ELR (cell line): Measurements from ENCODE around the gene TBCC.

Experiments
- DNase-seq: peaks from one replicate; pipeline ENCODE4 v3.0.0-alpha.2; 2015; ENCODE audit warnings: low read depth

TBCC gene, protein sequence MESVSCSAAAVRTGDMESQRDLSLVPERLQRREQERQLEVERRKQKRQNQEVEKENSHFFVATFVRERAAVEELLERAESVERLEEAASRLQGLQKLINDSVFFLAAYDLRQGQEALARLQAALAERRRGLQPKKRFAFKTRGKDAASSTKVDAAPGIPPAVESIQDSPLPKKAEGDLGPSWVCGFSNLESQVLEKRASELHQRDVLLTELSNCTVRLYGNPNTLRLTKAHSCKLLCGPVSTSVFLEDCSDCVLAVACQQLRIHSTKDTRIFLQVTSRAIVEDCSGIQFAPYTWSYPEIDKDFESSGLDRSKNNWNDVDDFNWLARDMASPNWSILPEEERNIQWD

DNA sequence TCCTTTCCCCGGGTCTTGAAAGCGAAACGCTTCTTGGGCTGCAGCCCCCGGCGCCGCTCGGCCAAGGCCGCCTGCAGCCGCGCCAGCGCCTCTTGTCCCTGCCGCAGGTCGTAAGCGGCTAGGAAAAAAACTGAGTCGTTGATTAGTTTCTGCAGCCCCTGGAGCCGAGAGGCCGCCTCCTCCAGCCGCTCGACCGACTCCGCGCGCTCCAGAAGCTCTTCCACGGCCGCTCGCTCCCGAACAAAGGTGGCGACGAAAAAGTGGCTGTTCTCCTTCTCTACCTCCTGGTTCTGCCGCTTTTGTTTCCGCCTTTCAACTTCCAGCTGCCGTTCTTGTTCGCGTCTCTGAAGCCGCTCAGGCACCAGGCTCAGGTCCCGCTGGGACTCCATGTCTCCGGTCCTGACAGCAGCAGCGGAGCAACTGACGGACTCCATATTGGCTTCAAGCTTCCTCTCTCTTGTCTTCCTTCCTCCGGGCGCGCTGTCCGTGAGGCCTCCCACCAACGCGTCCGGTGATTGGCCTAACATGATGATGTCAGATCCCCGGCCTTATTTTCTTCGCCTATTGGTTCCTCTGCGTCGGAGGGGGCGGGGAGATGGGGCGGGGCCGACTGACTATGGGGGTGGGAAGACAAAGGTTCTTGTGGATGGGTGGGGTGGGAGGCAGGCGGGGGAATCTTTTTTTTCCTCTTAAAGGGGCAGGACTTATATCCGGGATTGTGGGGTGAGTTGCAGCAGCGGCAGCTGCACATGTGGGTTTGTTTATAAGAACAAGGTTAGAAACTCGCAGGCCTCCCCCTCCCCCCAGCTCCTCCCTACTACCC, at the start of gene TBCC:
TSS of gene TBCC (minus strand) at position 464 of the 823 bp plus-strand sequence. CDS start at position 434, 30 bp downstream.
- peak; percentile 99 for DNase-seq

- no peak for DNase-seq
Measured at GRCh38 chr6:42795651-42796050, 49.7 kb upstream of the TBCC start.

- peak; percentile 29 for DNase-seq
Measured at GRCh38 chr6:42791706-42792320, 45.9 kb upstream of the TBCC start.

GRCh38 chr6:42790549-42791181, 44.8 kb upstream of the TBCC start:
- no peak for DNase-seq

- DNase-seq, result no peak
Measured at GRCh38 chr6:42788671-42789070, 42.8 kb upstream of the TBCC start.

- no peak for DNase-seq
Measured at GRCh38 chr6:42787063-42787472, 41.2 kb upstream of the TBCC start.

DNA sequence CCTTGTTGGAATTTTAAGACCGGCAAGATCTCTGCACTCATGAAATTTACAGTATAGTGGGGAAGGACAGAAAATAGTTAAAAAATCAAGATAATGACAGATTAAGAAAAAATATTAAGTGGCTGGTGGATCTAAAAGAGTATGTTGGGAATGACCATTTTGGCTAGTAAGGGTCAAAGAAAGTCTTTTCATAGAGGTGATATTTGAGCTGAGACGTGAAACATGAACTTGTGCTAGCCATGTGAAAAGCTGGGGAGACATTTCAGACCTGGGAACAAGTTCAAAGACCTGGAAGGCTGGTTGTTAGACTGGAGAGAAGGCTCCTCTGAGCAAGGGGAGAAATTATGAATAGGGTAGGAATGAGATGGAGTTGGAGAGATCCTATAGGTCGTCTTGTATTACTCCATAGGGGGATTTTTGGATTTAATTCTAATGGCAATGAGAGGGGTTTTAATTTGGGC, 40.7 kb upstream of the TBCC start:
- DNase-seq, result no peak

- no peak for DNase-seq
Measured at GRCh38 chr6:42784717-42785498, 39.0 kb upstream of the TBCC start.

DNA sequence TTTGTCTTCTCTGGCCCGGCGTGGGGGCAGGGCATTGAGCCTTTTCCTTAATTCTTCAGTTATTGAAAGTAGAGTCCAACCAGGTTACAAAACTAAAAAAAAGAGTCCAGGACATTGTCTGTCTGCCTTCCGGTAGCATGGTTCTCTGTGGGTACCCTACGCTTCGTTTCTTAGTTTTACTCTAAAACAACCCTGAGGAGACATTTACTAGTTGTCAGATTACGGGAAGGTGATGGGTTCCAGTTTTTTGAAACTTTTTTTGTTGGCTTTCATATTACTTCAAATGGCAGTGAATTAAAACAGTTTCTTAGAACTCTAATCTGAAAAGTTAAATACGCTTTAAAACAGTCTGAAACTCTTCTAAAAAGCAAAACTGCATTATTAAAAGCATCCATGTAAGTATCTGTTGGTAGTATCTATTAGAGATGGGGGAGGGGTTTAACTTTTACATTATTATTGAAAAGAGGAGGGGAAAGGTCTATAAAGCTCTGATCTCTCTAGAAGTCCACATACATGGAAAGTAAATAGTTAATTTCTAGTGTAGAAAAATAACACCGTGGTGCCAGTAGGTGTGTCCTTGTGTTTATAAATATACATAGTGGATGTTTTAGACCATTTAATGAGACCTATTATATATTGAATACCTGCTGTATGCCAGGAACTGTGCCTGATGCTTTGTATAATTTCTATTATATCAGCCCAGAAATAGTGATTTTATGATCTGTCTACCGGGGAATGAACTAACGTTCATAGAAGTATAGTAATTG, 38.2 kb upstream of the TBCC start:
- peak; percentile 26 for DNase-seq

DNA sequence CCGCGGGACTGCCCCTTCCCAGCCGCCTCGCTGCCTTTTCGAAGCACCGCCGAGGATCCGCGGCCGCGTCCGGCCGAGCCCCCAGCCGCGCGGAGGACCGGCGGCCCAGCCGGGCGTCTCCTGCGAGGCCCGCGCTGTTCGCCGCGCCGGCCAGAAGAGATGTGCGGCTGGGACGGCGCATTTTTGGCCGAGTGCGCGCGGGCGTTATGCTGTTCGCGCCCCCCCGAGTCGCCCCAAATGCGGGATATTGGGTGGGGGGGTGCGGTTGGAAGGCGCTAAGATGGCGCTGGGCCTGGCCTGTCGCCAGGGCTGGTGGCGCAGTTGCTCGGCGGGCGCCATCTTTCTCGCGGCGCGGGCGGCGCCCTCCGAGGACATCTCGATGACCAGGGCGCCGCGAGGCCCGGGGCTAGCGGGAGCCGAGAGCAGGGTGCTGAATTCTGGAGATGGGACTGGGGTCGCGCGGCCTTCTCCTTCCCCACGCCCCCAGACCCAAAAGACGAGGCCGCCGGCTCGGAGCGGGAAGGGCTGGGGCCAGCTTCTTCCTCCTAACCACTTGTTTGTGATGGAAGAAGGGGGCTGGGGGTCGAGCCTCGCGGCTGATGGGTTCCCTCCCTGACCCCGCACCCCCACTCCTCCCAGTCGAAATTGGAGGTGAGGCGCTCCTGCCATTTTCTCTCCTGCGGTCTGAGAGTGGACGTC, 37.4 kb upstream of the TBCC start:
- peak; percentile 78 for DNase-seq

- peak; percentile 93 for DNase-seq
Measured at GRCh38 chr6:42782689-42783176, 36.8 kb upstream of the TBCC start.

DNA sequence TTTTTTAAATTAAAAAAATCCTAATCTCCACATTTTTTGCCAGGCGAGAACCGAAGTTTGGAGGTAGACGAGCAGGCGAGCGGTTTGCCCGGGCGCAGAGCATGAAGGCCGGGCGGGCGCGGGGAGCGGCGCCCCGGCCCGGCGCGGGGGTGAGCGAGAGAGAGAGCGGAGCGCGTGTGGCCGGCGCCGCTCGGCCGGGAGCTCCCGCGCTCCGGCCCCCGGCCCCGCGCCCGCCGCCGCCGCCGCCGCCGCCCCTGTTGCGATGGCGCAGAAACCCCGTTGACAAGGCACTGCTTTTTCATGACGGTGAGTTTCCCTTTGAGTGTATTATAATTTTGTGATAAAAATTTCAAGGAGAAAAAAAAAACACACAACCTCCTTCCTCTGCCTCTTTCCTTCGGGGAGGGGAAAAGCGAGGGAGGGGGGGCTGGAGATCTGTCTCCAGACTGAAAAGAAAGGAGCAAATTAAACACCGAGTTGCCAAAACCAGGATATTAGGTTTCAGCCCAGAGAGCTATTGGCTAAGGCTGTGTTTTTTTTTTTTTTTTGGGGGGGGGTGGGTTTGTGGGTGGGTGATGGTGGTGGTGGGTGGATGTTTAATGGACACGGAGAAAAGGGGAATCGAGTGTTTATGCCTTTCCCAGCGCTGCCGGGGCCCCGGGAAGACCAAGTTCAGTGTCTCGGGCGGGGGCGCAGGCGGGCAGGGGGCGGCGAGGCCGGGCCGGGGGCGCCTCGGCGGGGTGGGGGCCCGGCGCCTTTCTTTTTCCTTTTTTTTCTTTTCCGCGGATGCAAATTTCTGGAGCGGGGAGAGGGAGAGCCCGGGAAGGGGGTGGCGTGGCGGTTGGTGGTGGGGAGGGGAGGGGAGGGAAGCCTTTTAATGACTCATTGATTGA, 36.1 kb upstream of the TBCC start, which contains the start of gene BICRAL:
TSS of gene BICRAL (plus strand) at position 257 of the 893 bp plus-strand sequence. CDS start 39,971 bp downstream, outside the sequence.
- peak; percentile 81 for DNase-seq

DNA sequence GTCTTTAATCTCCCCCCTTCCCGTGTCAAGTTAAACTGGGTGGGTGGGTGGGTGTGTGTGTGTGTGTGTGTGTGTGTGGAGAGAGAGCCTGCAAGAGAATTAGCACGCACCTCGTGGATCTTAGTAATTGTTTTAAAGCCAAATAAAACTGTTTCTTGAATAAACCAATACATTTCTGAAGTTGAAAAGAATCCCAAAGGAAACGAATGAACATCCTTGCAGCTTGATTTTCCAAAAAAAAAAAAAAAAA, 35.6 kb upstream of the TBCC start:
- no peak for DNase-seq

GRCh38 chr6:42779521-42779920, 33.6 kb upstream of the TBCC start:
- no peak for DNase-seq

GRCh38 chr6:42778122-42778521, 32.2 kb upstream of the TBCC start:
- no peak for DNase-seq

DNA sequence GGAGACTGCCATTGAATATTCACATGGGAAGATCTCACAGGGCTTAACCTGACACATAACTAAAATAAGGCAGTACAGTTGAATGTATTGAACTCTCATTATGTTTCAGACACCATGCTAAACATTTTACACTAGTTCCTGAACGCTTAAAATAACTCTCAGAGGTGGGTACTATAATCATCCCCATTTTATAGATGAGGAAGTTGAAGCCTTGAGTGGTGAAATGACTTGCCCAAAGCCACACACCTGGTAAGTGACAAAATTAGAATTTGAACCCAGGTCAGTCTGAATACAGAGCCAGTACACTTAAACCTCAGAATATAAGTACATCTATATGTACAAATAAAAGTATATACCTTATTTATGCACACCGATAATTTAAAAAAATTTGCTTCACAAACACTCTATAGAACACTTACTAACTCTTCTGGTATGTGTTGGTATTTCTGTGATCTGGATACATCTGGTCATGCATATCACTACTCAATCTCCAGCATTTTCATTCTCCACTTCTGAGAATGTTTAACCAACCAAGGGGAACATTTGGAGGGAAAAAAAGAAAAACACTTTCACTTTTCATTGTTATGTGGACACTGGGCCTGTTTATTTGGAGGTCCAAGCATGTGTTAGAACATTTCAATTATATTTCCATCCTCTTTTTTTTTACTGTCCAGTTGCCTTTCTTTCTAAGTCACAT, 31.4 kb upstream of the TBCC start:
- peak; percentile 73 for DNase-seq

DNA sequence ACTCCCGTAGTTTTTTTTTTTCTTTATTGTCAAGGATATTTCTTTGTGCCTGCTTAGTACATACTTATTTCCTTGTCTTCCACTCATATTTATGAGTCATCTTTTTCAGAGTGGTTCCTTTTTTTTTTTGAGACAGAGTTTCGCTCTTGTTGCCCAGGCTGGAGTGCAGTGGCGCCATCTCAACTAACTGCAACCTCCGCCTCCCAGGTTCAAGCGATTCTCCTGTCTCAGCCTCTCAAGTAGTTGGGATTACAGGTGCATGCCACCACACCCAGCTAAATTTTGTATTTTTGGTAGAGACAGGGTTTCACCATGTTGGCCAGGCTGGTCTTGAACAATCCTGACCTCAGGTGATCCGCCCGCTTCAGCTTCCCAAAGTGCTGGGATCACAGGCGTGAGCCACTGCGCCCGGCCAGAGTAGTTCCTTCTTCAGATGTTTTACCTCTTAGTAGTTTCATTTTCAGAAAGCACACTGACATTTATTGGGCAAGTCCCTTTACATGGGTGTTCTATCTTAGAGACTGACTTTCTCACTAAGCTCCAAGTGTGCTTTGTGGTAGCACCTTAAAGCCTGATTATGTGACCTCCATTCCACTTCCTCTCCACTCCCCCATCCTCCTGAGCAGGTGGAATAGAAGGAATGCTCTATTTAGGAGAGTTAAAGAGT, 29.1 kb upstream of the TBCC start:
- peak; percentile 27 for DNase-seq

DNA sequence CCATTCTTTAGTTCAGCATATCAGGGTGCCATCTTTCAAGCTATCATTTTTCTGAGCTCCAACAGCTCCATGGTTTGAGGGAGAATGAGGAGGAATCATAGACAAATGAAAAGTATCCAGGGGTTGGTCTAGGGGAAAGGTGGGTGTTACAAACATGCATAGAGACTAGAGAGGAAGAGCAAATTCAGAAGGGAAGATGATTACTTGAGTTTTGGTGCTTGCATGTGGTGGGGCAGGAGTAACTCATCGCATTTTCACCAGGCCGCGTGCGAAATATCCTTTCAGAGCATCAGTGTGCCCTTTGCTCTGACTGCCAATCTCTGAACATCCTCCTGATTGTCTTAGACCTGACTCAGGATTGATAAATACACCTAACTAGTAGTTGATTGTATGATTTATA, 28.3 kb upstream of the TBCC start:
- DNase-seq, result no peak
